HEK293 (cell line): ENCODE data around the gene DST.

Source experiments
- CTCF ChIP-seq: fragments of 450-650 bp; formaldehyde crosslinking; IDR thresholded peaks from 2 replicates; pipeline ENCODE4 v1.5.1; 2016; ENCODE audit warnings: missing biosample characterization, missing genetic modification characterization
- PRDM10 ChIP-seq: fragments of 450-650 bp; formaldehyde crosslinking; IDR thresholded peaks from 2 replicates; pipeline ENCODE4 v1.5.1; 2016; ENCODE audit warnings: missing biosample characterization, missing genetic modification characterization
- ZFP41 ChIP-seq: fragments of 450-650 bp; formaldehyde crosslinking; IDR thresholded peaks from 2 replicates; pipeline ENCODE4 v1.5.1; 2016; ENCODE audit warnings: missing biosample characterization, missing genetic modification characterization, borderline replicate concordance
- ZNF121 ChIP-seq: fragments of 450-650 bp; formaldehyde crosslinking; IDR thresholded peaks from 2 replicates; pipeline ENCODE4 v1.5.1; 2016; ENCODE audit warnings: missing biosample characterization, missing genetic modification characterization
- ZNF513 ChIP-seq: fragments of 450-650 bp; IDR thresholded peaks from 2 replicates; pipeline ENCODE4 v1.5.1; 2018; ENCODE audit warnings: missing biosample characterization, missing genetic modification characterization

DNA sequence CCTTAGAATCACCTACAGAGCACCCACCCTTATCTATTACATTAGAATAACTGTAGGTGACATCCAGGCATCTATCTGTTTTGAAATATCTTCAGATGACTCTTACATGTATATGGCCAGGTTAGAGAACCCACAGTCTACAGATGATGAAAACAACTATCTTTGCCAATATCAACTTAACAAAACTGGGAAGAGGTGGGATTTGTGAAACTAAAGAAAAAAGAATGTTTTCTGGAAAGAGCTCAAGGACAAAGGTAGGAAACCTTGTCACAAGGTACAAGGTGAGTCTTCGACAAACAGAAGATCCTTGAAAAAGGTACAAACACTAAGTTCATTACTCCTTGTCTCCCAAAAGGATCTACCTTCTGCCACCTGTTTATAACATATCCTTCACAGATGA is 47.0 kb upstream of the DST start:
- TF ChIP-seq ZFP41 (tag by site-specific recombination) (no peak), ZNF513 (tag by site-specific recombination) (no peak), PRDM10 (tag by site-specific recombination) (no peak), CTCF (no peak), ZNF121 (tag by site-specific recombination) (no peak)
